ENCODE data around the gene ACOX3.

Gene ACOX3

GRCh38 chr4:8319731-8320385 lies 120.7 kb downstream of the ACOX3 start:
- no peak for DNase-seq (ENCODE audit: low read depth)

GRCh38 chr4:8319061-8319460 lies 121.5 kb downstream of the ACOX3 start:
- no peak for DNase-seq (ENCODE audit: low read depth)

GRCh38 chr4:8318509-8318908 lies 122.0 kb downstream of the ACOX3 start:
- DNase-seq (ENCODE audit: low read depth) = no peak

- no peak for DNase-seq (ENCODE audit: low read depth)
Measured at GRCh38 chr4:8317474-8317873, 123.0 kb downstream of the ACOX3 start.

- DNase-seq (ENCODE audit: low read depth) = no peak
Measured at GRCh38 chr4:8316911-8317351, 123.6 kb downstream of the ACOX3 start.
